A673 (cell line): Measurements from ENCODE around the gene TANC2. TPM values are rescaled to one million over a fixed set of nuclear protein-coding genes. Genes with fewer than 3 reads are reported as not detected.

Experiments
- BruUV-seq: library from RNA; stranded (reverse); fragments of 400-500 nt; replicated peaks from 2 replicates; lab custom pipeline; 2021; lab: Mats Ljungman, UMichigan
- CTCF ChIA-PET: fragments of 300-600 bp; sonication (Branson Sonifier 250); formaldehyde crosslinking; loops from one replicate; lab custom pipeline; 2022; ENCODE audit warnings: antibody characterized with exemption; lab: Charles Lee
- POLR2A ChIA-PET: fragments of 300-600 bp; sonication (Branson Sonifier 250); formaldehyde crosslinking; loops from one replicate; lab custom pipeline; 2022; ENCODE audit warnings: antibody characterized with exemption; ENCODE audit not compliant: low non-redundant PET; lab: Charles Lee
- DNase-seq: peaks from one replicate; pipeline ENCODE4 v3.0.0-alpha.2; 2015; ENCODE audit warnings: low spot score
- H3K27ac ChIP-seq: fragments of 200-600 bp; sonication (generic); 2 replicates; pipeline ENCODE4 v1.5.1; 2016; ENCODE audit warnings: mixed run types, low read depth, mild to moderate bottlenecking, mixed read lengths, antibody characterized with exemption, low read length; ENCODE audit not compliant: poor library complexity, severe bottlenecking
- H3K27me3 ChIP-seq: fragments of 200-600 bp; sonication (generic); replicated peaks from 2 replicates; pipeline ENCODE4 v1.6.1; 2017; ENCODE audit warnings: mixed run types, low read depth, mild to moderate bottlenecking, mixed read lengths, antibody characterized with exemption, low read length; ENCODE audit not compliant: insufficient read depth, poor library complexity
- H3K36me3 ChIP-seq: fragments of 200-600 bp; sonication (generic); 2 replicates; pipeline ENCODE4 v1.6.1; 2016; ENCODE audit warnings: mixed run types, mild to moderate bottlenecking, mixed read lengths, antibody characterized with exemption, low read length; ENCODE audit not compliant: insufficient read depth, poor library complexity, severe bottlenecking
- H3K4me1 ChIP-seq: fragments of 200-600 bp; sonication (generic); 2 replicates; pipeline ENCODE4 v1.6.1; 2017; ENCODE audit warnings: mixed run types, mild to moderate bottlenecking, mixed read lengths, antibody characterized with exemption, low read length; ENCODE audit not compliant: insufficient read depth, poor library complexity, severe bottlenecking
- H3K4me3 ChIP-seq: fragments of 200-600 bp; sonication (generic); 2 replicates; pipeline ENCODE4 v1.5.1; 2016; ENCODE audit warnings: low read depth, mixed run types, mild to moderate bottlenecking, mixed read lengths, low read length; ENCODE audit not compliant: poor library complexity, severe bottlenecking
- H3K9me3 ChIP-seq: fragments of 200-600 bp; sonication (generic); 2 replicates; pipeline ENCODE4 v1.6.1; 2016; ENCODE audit warnings: mixed run types, low read depth, mild to moderate bottlenecking, mixed read lengths, antibody characterized with exemption, low read length; ENCODE audit not compliant: poor library complexity, severe bottlenecking
- EZH2 ChIP-seq: fragments of 200-600 bp; sonication (generic); IDR thresholded peaks from 2 replicates; pipeline ENCODE4 v1.6.1; 2017; ENCODE audit warnings: borderline replicate concordance, low read depth, mild to moderate bottlenecking, mixed read lengths, antibody characterized with exemption, low read length; ENCODE audit not compliant: poor library complexity, severe bottlenecking
- intact Hi-C: fragments of 100-400 bp; cut with micrococcal nuclease; formaldehyde crosslinking; loops from one replicate; pipeline ENCODE4 v1.10.0; 2022; ENCODE audit not compliant: unreplicated experiment
- total RNA-seq: library from RNA; stranded (reverse); gene quantifications from 2 replicates; pipeline ENCODE4 v1.2.3, GENCODE V29; 2021
- TF ChIP-seq, protein P1 (sequence below): fragments of 300-800, 200-600 bp; sonication (generic); conservative IDR thresholded peaks from 2 replicates; pipeline ENCODE4 v1.5.1; 2017; ENCODE audit warnings: low read depth, mild to moderate bottlenecking, antibody characterized with exemption, low read length, moderate library complexity, mixed read lengths

TANC2 gene
- total RNA-seq, 1 experiment from 2014 or later, result 13.6 TPM

DNA sequence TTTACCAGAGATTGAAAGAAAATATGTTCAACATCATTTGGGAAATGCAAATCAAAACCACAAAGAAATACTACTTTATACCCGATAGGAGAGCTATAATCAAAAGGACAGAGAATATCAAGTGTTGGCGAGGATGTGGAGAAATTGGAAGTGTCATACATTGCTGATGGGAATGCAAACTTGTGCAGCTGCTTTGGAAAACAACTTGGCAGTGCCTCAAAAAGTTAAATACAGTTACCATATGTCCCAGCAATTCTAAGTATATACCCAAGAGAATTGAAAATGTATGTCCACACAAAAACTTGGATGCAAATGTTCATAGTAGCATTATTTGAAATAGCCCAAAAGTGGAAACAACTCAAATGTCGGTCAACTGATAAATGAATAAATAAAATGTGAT lies 17.0 kb upstream of the TANC2 start:
- BruUV-seq, result no TSS peak
- intact Hi-C loops, result no loop called here
- no peak overlapping the region for H3K27ac ChIP-seq
- H3K9me3 ChIP-seq, result no peaks in the 10 kb centered on the region
- no peak for TF ChIP-seq EZH2
- TF ChIP-seq, protein P1, sequence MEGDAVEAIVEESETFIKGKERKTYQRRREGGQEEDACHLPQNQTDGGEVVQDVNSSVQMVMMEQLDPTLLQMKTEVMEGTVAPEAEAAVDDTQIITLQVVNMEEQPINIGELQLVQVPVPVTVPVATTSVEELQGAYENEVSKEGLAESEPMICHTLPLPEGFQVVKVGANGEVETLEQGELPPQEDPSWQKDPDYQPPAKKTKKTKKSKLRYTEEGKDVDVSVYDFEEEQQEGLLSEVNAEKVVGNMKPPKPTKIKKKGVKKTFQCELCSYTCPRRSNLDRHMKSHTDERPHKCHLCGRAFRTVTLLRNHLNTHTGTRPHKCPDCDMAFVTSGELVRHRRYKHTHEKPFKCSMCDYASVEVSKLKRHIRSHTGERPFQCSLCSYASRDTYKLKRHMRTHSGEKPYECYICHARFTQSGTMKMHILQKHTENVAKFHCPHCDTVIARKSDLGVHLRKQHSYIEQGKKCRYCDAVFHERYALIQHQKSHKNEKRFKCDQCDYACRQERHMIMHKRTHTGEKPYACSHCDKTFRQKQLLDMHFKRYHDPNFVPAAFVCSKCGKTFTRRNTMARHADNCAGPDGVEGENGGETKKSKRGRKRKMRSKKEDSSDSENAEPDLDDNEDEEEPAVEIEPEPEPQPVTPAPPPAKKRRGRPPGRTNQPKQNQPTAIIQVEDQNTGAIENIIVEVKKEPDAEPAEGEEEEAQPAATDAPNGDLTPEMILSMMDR, result no peak
- ChIA-PET POLR2A (no interaction called here), CTCF (no interaction called here)
- no peaks in the 10 kb centered on the region for H3K4me1 ChIP-seq
- H3K27me3 ChIP-seq, result no peaks in the 10 kb centered on the region
- no peak for DNase-seq
- H3K4me3 ChIP-seq, result no peak overlapping the region
- no peaks in the 10 kb centered on the region for H3K36me3 ChIP-seq

DNA sequence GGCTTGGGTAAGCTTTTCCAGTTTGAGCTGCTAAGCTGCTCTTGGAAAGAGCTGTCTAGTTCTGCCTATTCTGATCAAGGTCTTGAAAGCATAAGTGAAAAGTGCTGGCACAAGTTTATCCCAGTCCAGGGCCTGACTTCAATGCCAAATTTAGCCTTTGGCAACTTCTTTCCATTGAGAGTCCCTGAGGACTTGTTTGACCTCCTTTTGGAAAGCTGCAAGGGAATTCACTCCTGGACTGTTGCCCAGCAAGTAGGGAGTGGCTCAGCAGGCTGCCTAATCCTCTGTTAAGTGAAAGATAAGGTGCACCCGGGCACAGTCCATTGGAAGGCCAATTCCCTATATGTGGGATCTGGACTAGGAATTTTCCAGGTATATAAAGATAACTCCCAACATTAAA lies 16.0 kb upstream of the TANC2 start:
- no peak overlapping the region for H3K4me3 ChIP-seq
- H3K9me3 ChIP-seq, result no peaks in the 10 kb centered on the region
- peak; percentile 23 for DNase-seq
- intact Hi-C loops, result no loop called here
- no peaks in the 10 kb centered on the region for H3K27me3 ChIP-seq
- no peaks in the 10 kb centered on the region for H3K36me3 ChIP-seq
- no TSS peak for BruUV-seq
- POLR2A ChIA-PET, result no interaction called here
- H3K27ac ChIP-seq, result no peak overlapping the region
- CTCF ChIA-PET, result interaction anchor here (0.6 kb wide), 1 partner anchor 222 kb away, joined by 3 read pairs; no protein-coding TSS in a partner anchor
- H3K4me1 ChIP-seq, result no peaks in the 10 kb centered on the region
- TF ChIP-seq, protein P1, result no peak
- TF ChIP-seq EZH2, result no peak

DNA sequence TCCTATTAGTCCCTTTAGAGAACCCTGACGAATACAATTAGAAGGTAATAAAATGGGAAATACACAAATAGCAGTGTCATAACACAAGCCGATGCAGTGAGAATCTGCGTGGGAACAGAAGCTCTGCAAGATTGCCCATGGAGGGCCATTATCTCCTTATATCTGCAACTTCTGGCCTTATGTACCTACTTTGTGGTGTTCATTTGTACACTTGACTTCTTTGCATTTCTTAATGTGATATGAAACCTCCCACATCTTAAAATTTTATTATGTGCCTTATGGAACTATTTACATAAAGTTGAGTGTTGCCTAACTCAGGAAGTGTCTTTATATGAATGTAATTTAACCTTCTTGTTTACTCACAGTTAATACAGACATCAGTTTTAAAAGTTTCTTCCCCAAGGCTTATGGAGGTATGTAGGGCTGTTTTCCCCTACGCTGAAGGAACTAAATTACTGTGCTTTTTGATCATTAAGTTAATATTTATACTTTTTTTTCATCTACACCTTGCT lies 10.1 kb upstream of the TANC2 start:
- POLR2A ChIA-PET, result no interaction called here
- TF ChIP-seq EZH2, result no peak
- TF ChIP-seq, protein P1, result no peak

More for the DNA sequence above, 10.1 kb upstream of the TANC2 start:
- no peak for DNase-seq
- H3K36me3 ChIP-seq, result no peaks in the 10 kb centered on the region
- CTCF ChIA-PET, result no interaction called here
- BruUV-seq, result no TSS peak
- no peaks in the 10 kb centered on the region for H3K27me3 ChIP-seq
- intact Hi-C loops, result no loop called here
- H3K4me3 ChIP-seq, result no peak overlapping the region
- H3K4me1 ChIP-seq, result no peaks in the 10 kb centered on the region
- H3K27ac ChIP-seq, result no peak overlapping the region
- no peaks in the 10 kb centered on the region for H3K9me3 ChIP-seq
